WTC11 (cell line): ENCODE data around the gene NLGN1. TPM values are rescaled to one million over a fixed set of nuclear protein-coding genes. Genes with fewer than 3 reads are reported as not detected.

Experiments used
- ATAC-seq: fragments of 200-7000 bp; cut with Tn5 transposase; 2 replicates; pipeline ENCODE4 v1.10.0; 2021; ENCODE audit warnings: mild to moderate bottlenecking, moderate library complexity
- CTCF ChIA-PET: fragments of 300-600 bp; sonication (Branson Sonifier 250); formaldehyde crosslinking; loops from one replicate; lab custom pipeline; 2021; ENCODE audit warnings: antibody characterized with exemption; lab: Charles Lee
- POLR2A ChIA-PET: fragments of 350-600 bp; sonication (Branson Sonifier 250); formaldehyde crosslinking; loops from one replicate; lab custom pipeline; 2021; ENCODE audit warnings: antibody characterized with exemption; lab: Charles Lee
- DNase-seq: peaks from one replicate; pipeline ENCODE4 v3.0.0; 2021; ENCODE audit warnings: low spot score
- H3K27ac Mint-ChIP-seq: 2 replicates; pipeline ENCODE4 v1.8.0; 2021; ENCODE audit warnings: mixed read lengths
- H3K27me3 Mint-ChIP-seq: 2 replicates; pipeline ENCODE4 v1.8.0; 2021; ENCODE audit warnings: low read depth, mild to moderate bottlenecking, moderate library complexity, mixed read lengths
- H3K36me3 Mint-ChIP-seq: 2 replicates; pipeline ENCODE4 v1.8.0; 2021; ENCODE audit warnings: mixed read lengths
- H3K4me1 Mint-ChIP-seq: 2 replicates; pipeline ENCODE4 v1.8.0; 2022; ENCODE audit warnings: mixed read lengths
- H3K4me3 Mint-ChIP-seq: 2 replicates; pipeline ENCODE4 v1.8.0; 2021; ENCODE audit warnings: mild to moderate bottlenecking, moderate library complexity, mixed read lengths
- H3K9me3 Mint-ChIP-seq: 2 replicates; pipeline ENCODE4 v1.8.0; 2021; ENCODE audit warnings: mixed read lengths
- GABPB1 ChIP-seq: sonication (generic); formaldehyde crosslinking; IDR thresholded peaks from 2 replicates; pipeline ENCODE4 v1.8.1; 2023; ENCODE audit warnings: mild to moderate bottlenecking, missing genetic modification reagents
- JAZF1 ChIP-seq: fragments of 250-450 bp; sonication (Bioruptor Pico); IDR thresholded peaks from 2 replicates; pipeline ENCODE4 v1.9.0; 2021; ENCODE audit warnings: moderate library complexity, mild to moderate bottlenecking, inconsistent platforms
- KAT7 ChIP-seq: sonication (generic); formaldehyde crosslinking; IDR thresholded peaks from 2 replicates; pipeline ENCODE4 v1.8.1; 2023; ENCODE audit warnings: missing genetic modification reagents, mild to moderate bottlenecking, borderline replicate concordance
- SMAD3 ChIP-seq: sonication (generic); formaldehyde crosslinking; IDR thresholded peaks from 2 replicates; pipeline ENCODE4 v1.8.0; 2022; ENCODE audit warnings: missing genetic modification reagents, mild to moderate bottlenecking, borderline replicate concordance
- ZNF121 ChIP-seq: sonication (generic); formaldehyde crosslinking; IDR thresholded peaks from 2 replicates; pipeline ENCODE4 v1.8.0; 2023; ENCODE audit warnings: missing genetic modification reagents
- ZNF317 ChIP-seq: sonication (generic); formaldehyde crosslinking; IDR thresholded peaks from 2 replicates; pipeline ENCODE4 v1.8.1; 2023; ENCODE audit warnings: low read depth, mild to moderate bottlenecking, moderate library complexity, missing genetic modification reagents, borderline replicate concordance
- ZNF416 ChIP-seq: fragments of 250-450 bp; sonication (Bioruptor Pico); IDR thresholded peaks from 2 replicates; pipeline ENCODE4 v1.9.0; 2021; ENCODE audit warnings: mild to moderate bottlenecking, inconsistent platforms
- total RNA-seq: library from RNA; stranded (reverse); gene quantifications from 3 replicates; pipeline ENCODE4 v1.2.3, GENCODE V29; 2021
- TF ChIP-seq, protein P1 (sequence below): sonication (generic); formaldehyde crosslinking; IDR thresholded peaks from 2 replicates; pipeline ENCODE4 v1.8.1; 2022; ENCODE audit warnings: mild to moderate bottlenecking, moderate library complexity, missing genetic modification reagents
- TF ChIP-seq, protein P2 (sequence below): sonication (generic); formaldehyde crosslinking; IDR thresholded peaks from 2 replicates; pipeline ENCODE4 v1.8.1; 2023; ENCODE audit warnings: mild to moderate bottlenecking, missing genetic modification reagents, moderate library complexity
- TF ChIP-seq, protein P3 (sequence below): fragments of 250-450 bp; sonication (Bioruptor Pico); IDR thresholded peaks from 2 replicates; pipeline ENCODE4 v1.9.0; 2021; ENCODE audit warnings: mild to moderate bottlenecking, borderline replicate concordance
- TF ChIP-seq, protein P4 (sequence below): sonication (generic); formaldehyde crosslinking; IDR thresholded peaks from 2 replicates; pipeline ENCODE4 v1.8.1; 2022; ENCODE audit warnings: missing genetic modification reagents, borderline replicate concordance
- TF ChIP-seq, protein P5 (sequence below): sonication (generic); formaldehyde crosslinking; IDR thresholded peaks from 2 replicates; pipeline ENCODE4 v1.8.0; 2022; ENCODE audit warnings: mild to moderate bottlenecking, missing genetic modification reagents
- TF ChIP-seq, protein P6 (sequence below): sonication (generic); formaldehyde crosslinking; IDR thresholded peaks from 2 replicates; pipeline ENCODE4 v1.8.1; 2023; ENCODE audit warnings: mild to moderate bottlenecking, missing genetic modification reagents, borderline replicate concordance

Gene NLGN1
- total RNA-seq, 1 experiment from 2014 or later = 12.4 TPM

DNA sequence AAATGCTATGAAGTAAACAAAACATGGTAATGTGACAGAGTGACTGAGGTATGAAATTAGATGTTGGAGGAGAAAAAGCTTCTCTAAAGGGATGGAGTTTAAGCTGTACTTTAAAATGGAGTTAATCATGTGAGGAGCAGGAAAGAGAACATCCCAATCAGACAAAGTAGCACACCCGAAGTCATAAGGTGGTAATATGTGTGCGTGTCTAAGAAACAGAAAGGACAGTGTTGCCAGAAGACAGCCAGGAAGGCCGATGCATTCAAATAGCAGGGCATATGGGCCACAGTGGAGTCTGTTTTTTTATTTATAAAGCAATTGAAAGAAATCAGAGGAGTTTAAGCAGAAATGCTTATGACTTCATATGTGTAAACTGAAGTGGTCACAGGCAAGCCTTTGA, 376.3 kb downstream of the NLGN1 start:
- Mint-ChIP-seq H3K27me3 (no peaks in the 10 kb centered on the region), H3K4me1 (peaks cover 24% of the 10 kb centered on the region), H3K4me3 (no peak overlapping the region), H3K36me3 (no peaks in the 10 kb centered on the region), H3K9me3 (no peaks in the 10 kb centered on the region), H3K27ac (no peak overlapping the region)
- no peak for TF ChIP-seq KAT7 (CRISPR knock-in tag)
- no peak for TF ChIP-seq JAZF1
- TF ChIP-seq, protein P1, sequence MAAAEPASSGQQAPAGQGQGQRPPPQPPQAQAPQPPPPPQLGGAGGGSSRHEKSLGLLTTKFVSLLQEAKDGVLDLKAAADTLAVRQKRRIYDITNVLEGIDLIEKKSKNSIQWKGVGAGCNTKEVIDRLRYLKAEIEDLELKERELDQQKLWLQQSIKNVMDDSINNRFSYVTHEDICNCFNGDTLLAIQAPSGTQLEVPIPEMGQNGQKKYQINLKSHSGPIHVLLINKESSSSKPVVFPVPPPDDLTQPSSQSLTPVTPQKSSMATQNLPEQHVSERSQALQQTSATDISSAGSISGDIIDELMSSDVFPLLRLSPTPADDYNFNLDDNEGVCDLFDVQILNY (CRISPR knock-in tag) = no peak
- TF ChIP-seq, protein P2, sequence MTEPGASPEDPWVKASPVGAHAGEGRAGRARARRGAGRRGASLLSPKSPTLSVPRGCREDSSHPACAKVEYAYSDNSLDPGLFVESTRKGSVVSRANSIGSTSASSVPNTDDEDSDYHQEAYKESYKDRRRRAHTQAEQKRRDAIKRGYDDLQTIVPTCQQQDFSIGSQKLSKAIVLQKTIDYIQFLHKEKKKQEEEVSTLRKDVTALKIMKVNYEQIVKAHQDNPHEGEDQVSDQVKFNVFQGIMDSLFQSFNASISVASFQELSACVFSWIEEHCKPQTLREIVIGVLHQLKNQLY (CRISPR knock-in tag) = no peak
- TF ChIP-seq GABPB1 (CRISPR knock-in tag) = no peak
- TF ChIP-seq, protein P3, sequence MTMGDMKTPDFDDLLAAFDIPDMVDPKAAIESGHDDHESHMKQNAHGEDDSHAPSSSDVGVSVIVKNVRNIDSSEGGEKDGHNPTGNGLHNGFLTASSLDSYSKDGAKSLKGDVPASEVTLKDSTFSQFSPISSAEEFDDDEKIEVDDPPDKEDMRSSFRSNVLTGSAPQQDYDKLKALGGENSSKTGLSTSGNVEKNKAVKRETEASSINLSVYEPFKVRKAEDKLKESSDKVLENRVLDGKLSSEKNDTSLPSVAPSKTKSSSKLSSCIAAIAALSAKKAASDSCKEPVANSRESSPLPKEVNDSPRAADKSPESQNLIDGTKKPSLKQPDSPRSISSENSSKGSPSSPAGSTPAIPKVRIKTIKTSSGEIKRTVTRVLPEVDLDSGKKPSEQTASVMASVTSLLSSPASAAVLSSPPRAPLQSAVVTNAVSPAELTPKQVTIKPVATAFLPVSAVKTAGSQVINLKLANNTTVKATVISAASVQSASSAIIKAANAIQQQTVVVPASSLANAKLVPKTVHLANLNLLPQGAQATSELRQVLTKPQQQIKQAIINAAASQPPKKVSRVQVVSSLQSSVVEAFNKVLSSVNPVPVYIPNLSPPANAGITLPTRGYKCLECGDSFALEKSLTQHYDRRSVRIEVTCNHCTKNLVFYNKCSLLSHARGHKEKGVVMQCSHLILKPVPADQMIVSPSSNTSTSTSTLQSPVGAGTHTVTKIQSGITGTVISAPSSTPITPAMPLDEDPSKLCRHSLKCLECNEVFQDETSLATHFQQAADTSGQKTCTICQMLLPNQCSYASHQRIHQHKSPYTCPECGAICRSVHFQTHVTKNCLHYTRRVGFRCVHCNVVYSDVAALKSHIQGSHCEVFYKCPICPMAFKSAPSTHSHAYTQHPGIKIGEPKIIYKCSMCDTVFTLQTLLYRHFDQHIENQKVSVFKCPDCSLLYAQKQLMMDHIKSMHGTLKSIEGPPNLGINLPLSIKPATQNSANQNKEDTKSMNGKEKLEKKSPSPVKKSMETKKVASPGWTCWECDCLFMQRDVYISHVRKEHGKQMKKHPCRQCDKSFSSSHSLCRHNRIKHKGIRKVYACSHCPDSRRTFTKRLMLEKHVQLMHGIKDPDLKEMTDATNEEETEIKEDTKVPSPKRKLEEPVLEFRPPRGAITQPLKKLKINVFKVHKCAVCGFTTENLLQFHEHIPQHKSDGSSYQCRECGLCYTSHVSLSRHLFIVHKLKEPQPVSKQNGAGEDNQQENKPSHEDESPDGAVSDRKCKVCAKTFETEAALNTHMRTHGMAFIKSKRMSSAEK (CRISPR knock-in tag) = no peak
- TF ChIP-seq, protein P4, sequence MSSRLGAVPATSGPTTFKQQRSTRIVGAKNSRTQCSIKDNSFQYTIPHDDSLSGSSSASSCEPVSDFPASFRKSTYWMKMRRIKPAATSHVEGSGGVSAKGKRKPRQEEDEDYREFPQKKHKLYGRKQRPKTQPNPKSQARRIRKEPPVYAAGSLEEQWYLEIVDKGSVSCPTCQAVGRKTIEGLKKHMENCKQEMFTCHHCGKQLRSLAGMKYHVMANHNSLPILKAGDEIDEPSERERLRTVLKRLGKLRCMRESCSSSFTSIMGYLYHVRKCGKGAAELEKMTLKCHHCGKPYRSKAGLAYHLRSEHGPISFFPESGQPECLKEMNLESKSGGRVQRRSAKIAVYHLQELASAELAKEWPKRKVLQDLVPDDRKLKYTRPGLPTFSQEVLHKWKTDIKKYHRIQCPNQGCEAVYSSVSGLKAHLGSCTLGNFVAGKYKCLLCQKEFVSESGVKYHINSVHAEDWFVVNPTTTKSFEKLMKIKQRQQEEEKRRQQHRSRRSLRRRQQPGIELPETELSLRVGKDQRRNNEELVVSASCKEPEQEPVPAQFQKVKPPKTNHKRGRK (CRISPR knock-in tag) = no peak
- TF ChIP-seq, protein P5, sequence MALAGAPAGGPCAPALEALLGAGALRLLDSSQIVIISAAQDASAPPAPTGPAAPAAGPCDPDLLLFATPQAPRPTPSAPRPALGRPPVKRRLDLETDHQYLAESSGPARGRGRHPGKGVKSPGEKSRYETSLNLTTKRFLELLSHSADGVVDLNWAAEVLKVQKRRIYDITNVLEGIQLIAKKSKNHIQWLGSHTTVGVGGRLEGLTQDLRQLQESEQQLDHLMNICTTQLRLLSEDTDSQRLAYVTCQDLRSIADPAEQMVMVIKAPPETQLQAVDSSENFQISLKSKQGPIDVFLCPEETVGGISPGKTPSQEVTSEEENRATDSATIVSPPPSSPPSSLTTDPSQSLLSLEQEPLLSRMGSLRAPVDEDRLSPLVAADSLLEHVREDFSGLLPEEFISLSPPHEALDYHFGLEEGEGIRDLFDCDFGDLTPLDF = no peak
- TF ChIP-seq ZNF121 (CRISPR knock-in tag) = no peak
- TF ChIP-seq SMAD3 (CRISPR knock-in tag) = no peak
- TF ChIP-seq, protein P6, sequence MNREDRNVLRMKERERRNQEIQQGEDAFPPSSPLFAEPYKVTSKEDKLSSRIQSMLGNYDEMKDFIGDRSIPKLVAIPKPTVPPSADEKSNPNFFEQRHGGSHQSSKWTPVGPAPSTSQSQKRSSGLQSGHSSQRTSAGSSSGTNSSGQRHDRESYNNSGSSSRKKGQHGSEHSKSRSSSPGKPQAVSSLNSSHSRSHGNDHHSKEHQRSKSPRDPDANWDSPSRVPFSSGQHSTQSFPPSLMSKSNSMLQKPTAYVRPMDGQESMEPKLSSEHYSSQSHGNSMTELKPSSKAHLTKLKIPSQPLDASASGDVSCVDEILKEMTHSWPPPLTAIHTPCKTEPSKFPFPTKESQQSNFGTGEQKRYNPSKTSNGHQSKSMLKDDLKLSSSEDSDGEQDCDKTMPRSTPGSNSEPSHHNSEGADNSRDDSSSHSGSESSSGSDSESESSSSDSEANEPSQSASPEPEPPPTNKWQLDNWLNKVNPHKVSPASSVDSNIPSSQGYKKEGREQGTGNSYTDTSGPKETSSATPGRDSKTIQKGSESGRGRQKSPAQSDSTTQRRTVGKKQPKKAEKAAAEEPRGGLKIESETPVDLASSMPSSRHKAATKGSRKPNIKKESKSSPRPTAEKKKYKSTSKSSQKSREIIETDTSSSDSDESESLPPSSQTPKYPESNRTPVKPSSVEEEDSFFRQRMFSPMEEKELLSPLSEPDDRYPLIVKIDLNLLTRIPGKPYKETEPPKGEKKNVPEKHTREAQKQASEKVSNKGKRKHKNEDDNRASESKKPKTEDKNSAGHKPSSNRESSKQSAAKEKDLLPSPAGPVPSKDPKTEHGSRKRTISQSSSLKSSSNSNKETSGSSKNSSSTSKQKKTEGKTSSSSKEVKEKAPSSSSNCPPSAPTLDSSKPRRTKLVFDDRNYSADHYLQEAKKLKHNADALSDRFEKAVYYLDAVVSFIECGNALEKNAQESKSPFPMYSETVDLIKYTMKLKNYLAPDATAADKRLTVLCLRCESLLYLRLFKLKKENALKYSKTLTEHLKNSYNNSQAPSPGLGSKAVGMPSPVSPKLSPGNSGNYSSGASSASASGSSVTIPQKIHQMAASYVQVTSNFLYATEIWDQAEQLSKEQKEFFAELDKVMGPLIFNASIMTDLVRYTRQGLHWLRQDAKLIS (CRISPR knock-in tag) = no peak
- TF ChIP-seq ZNF416 = no peak
- no peak for TF ChIP-seq ZNF317
- DNase-seq (no peak), ATAC-seq (no peak)
- ChIA-PET CTCF (no interaction called here), POLR2A (no interaction called here)
